Neural cell (in vitro differentiated cells): ENCODE results near the gene MARK1. TPM values are rescaled to one million over a fixed set of nuclear protein-coding genes. Genes with fewer than 3 reads are reported as not detected.

Source experiments
- H2AFZ ChIP-seq: fragments of 200-600, 300-800 bp; sonication (generic), shearing (Covaris generic); 2 replicates; pipeline ENCODE4 v1.6.0; 2014; ENCODE audit warnings: low read depth, mild to moderate bottlenecking, antibody characterized with exemption, low read length, moderate library complexity
- H3F3A ChIP-seq: fragments of 200-600 bp; shearing (Covaris generic); 2 replicates; pipeline ENCODE4 v1.6.1; 2016; ENCODE audit warnings: mild to moderate bottlenecking, moderate library complexity, mixed read lengths, antibody characterized with exemption, low read length; ENCODE audit not compliant: insufficient read depth, poor library complexity, severe bottlenecking
- H3K27ac ChIP-seq: fragments of 200-600, 300-800 bp; sonication (generic), shearing (Covaris generic); 2 replicates; pipeline ENCODE4 v1.5.1; 2014; ENCODE audit warnings: mild to moderate bottlenecking, low read length, moderate library complexity
- H3K27me3 ChIP-seq: fragments of 300-800, 200-600 bp; sonication (generic), shearing (Covaris generic); 2 replicates; pipeline ENCODE4 v1.6.0; 2014; ENCODE audit warnings: mild to moderate bottlenecking, low read depth, low read length, moderate library complexity; ENCODE audit not compliant: insufficient read depth
- H3K36me3 ChIP-seq: fragments of 300-800, 200-600 bp; sonication (generic), shearing (Covaris generic); 2 replicates; pipeline ENCODE4 v1.5.1; 2014; ENCODE audit warnings: mild to moderate bottlenecking, antibody characterized with exemption, low read length, moderate library complexity; ENCODE audit not compliant: insufficient read depth
- H3K4me2 ChIP-seq: fragments of 300-800, 200-600 bp; sonication (generic), shearing (Covaris generic); 2 replicates; pipeline ENCODE4 v1.6.0; 2014; ENCODE audit warnings: mild to moderate bottlenecking, low read length
- H3K4me3 ChIP-seq: fragments of 300-800, 200-600 bp; sonication (generic), shearing (Covaris generic); 2 replicates; pipeline ENCODE4 v1.5.1; 2014; ENCODE audit warnings: mild to moderate bottlenecking, low read length, moderate library complexity
- H3K79me2 ChIP-seq: fragments of 200-600 bp; shearing (Covaris generic); replicated peaks from 2 replicates; pipeline ENCODE4 v1.6.0; 2014; ENCODE audit warnings: mild to moderate bottlenecking, low read length, moderate library complexity; ENCODE audit not compliant: insufficient read depth
- H3K9ac ChIP-seq: fragments of 300-800, 200-600 bp; sonication (generic), shearing (Covaris generic); 2 replicates; pipeline ENCODE4 v1.6.1; 2016; ENCODE audit warnings: mild to moderate bottlenecking, low read length, mixed read lengths
- H3K9me2 ChIP-seq: fragments of 200-600 bp; shearing (Covaris generic); 2 replicates; pipeline ENCODE4 v1.6.1; 2016; ENCODE audit warnings: mild to moderate bottlenecking, low read length, mixed read lengths; ENCODE audit not compliant: insufficient read depth
- H3K9me3 ChIP-seq: fragments of 200-600, 300-800 bp; sonication (generic), shearing (Covaris generic); 2 replicates; pipeline ENCODE4 v1.6.1; 2016; ENCODE audit warnings: mild to moderate bottlenecking, mixed run types, low read length, moderate library complexity, mixed read lengths
- H4K20me1 ChIP-seq: fragments of 200-600 bp; shearing (Covaris generic); 2 replicates; pipeline ENCODE4 v1.6.1; 2016; ENCODE audit warnings: mild to moderate bottlenecking, mixed run types; ENCODE audit not compliant: insufficient read depth
- EP300 ChIP-seq: fragments of 450-650 bp; conservative IDR thresholded peaks from 2 replicates; pipeline ENCODE4 v1.6.1; 2014; ENCODE audit warnings: antibody characterized with exemption, mild to moderate bottlenecking, moderate library complexity; ENCODE audit not compliant: poor library complexity, severe bottlenecking
- EZH2 ChIP-seq: fragments of 200-600, 300-800 bp; shearing (Covaris generic), sonication (generic); IDR thresholded peaks from 2 replicates; pipeline ENCODE4 v1.6.1; 2014; ENCODE audit warnings: antibody characterized with exemption, low read length, borderline replicate concordance, mild to moderate bottlenecking; ENCODE audit not compliant: insufficient read depth, poor library complexity, severe bottlenecking
- MXI1 ChIP-seq: fragments of 450-650 bp; conservative IDR thresholded peaks from 2 replicates; pipeline ENCODE4 v1.6.1; 2014; ENCODE audit warnings: antibody characterized with exemption, mild to moderate bottlenecking; ENCODE audit not compliant: poor library complexity, severe bottlenecking
- POLR2AphosphoS5 ChIP-seq: IDR thresholded peaks from 2 replicates; pipeline ENCODE4 v1.6.1; 2012
- RAD21 ChIP-seq: fragments of 450-650 bp; conservative IDR thresholded peaks from 2 replicates; pipeline ENCODE4 v1.6.1; 2014; ENCODE audit warnings: antibody characterized with exemption, mild to moderate bottlenecking, moderate library complexity
- SMC3 ChIP-seq: fragments of 450-650 bp; conservative IDR thresholded peaks from 2 replicates; pipeline ENCODE4 v1.6.1; 2014; ENCODE audit warnings: antibody characterized with exemption, mild to moderate bottlenecking, moderate library complexity; ENCODE audit not compliant: poor library complexity
- TAF1 ChIP-seq: IDR thresholded peaks from 2 replicates; pipeline ENCODE4 v1.6.1; 2012; ENCODE audit warnings: low read depth
- polyA plus RNA-seq: library from polyadenylated mRNA; depleted of rRNA; stranded (reverse); fragments of >200 nt; gene quantifications from 2 replicates; pipeline ENCODE4 v1.2.3, GENCODE V29; 2014
- TF ChIP-seq, protein P1 (sequence below): fragments of 450-650 bp; IDR thresholded peaks from 2 replicates; pipeline ENCODE4 v1.5.1; 2014; ENCODE audit warnings: antibody characterized with exemption, mild to moderate bottlenecking, moderate library complexity; ENCODE audit not compliant: poor library complexity, severe bottlenecking
- TF ChIP-seq, protein P2 (sequence below): IDR thresholded peaks from 2 replicates; pipeline ENCODE4 v1.6.1; 2012; ENCODE audit warnings: borderline replicate concordance

Gene MARK1
- polyA plus RNA-seq, 1 donor from 2014 or later: 38.6 TPM

DNA sequence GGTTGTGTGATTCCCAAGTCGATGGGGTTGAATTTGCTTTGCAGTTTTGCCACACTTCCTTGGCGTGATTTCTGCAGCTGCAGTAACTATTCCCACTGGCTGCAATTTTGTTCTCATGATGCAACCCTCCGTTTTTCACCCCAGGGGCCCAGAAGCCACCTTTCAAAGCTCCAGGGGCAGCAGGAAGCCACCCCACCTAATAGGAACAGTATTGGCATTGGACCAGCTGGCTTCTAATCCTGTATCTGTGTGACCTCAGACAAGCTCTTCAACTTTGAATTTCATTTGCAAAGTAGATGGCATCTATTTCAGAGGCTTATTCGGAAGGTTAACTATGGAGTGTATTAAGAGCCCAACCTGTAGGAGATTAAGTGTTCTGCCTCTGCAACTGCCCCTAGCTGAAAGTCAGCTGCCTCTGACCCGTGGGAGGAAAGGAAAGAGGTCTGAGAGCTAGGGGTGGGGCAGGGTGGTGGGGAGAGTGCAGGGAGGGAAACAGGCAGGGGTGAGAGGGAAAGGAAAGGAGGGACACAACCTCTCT, 174.9 kb downstream of the MARK1 start:
- Histone ChIP-seq H3K9ac (no peak overlapping the region), H3K4me2 (no peak overlapping the region), H3K27ac (no peak overlapping the region)

DNA sequence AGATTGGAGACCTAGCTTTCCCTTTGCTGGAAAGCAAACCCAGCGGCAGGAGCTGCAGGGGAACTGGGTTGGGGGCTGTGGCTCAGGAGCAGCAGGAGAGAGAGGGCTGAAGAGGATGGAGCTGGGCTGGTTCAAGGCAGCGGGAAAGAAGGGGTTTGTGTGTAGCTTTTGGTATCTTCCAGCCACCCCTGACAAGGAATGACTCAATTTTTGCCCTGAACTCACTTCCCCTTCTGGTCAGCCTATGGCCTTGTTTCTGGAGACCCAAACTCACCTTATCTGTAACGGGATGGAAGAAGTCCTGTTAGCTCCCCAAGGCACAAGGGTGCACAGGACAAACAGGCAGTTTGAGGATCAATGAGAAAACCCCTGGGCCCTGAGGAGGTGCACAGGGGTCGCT, 175.4 kb downstream of the MARK1 start:
- Histone ChIP-seq H4K20me1 (no peaks in the 10 kb centered on the region), H3K9me2 (no peaks in the 10 kb centered on the region), H3F3A (no peaks in the 10 kb centered on the region), H2AFZ (no peak overlapping the region), H3K36me3 (no peaks in the 10 kb centered on the region), H3K79me2 (no peaks in the 10 kb centered on the region), H3K27ac (no peak overlapping the region), H3K4me3 (no peak overlapping the region), H3K4me2 (no peak overlapping the region), H3K27me3 (no peaks in the 10 kb centered on the region), H3K9me3 (no peaks in the 10 kb centered on the region), H3K9ac (no peak overlapping the region)
- TF ChIP-seq SMC3 (no peak), POLR2AphosphoS5 (no peak), MXI1 (no peak), TAF1 (no peak), RAD21 (no peak), EZH2 (no peak)
- TF ChIP-seq, protein P1, sequence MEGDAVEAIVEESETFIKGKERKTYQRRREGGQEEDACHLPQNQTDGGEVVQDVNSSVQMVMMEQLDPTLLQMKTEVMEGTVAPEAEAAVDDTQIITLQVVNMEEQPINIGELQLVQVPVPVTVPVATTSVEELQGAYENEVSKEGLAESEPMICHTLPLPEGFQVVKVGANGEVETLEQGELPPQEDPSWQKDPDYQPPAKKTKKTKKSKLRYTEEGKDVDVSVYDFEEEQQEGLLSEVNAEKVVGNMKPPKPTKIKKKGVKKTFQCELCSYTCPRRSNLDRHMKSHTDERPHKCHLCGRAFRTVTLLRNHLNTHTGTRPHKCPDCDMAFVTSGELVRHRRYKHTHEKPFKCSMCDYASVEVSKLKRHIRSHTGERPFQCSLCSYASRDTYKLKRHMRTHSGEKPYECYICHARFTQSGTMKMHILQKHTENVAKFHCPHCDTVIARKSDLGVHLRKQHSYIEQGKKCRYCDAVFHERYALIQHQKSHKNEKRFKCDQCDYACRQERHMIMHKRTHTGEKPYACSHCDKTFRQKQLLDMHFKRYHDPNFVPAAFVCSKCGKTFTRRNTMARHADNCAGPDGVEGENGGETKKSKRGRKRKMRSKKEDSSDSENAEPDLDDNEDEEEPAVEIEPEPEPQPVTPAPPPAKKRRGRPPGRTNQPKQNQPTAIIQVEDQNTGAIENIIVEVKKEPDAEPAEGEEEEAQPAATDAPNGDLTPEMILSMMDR: no peak
- TF ChIP-seq, protein P2, sequence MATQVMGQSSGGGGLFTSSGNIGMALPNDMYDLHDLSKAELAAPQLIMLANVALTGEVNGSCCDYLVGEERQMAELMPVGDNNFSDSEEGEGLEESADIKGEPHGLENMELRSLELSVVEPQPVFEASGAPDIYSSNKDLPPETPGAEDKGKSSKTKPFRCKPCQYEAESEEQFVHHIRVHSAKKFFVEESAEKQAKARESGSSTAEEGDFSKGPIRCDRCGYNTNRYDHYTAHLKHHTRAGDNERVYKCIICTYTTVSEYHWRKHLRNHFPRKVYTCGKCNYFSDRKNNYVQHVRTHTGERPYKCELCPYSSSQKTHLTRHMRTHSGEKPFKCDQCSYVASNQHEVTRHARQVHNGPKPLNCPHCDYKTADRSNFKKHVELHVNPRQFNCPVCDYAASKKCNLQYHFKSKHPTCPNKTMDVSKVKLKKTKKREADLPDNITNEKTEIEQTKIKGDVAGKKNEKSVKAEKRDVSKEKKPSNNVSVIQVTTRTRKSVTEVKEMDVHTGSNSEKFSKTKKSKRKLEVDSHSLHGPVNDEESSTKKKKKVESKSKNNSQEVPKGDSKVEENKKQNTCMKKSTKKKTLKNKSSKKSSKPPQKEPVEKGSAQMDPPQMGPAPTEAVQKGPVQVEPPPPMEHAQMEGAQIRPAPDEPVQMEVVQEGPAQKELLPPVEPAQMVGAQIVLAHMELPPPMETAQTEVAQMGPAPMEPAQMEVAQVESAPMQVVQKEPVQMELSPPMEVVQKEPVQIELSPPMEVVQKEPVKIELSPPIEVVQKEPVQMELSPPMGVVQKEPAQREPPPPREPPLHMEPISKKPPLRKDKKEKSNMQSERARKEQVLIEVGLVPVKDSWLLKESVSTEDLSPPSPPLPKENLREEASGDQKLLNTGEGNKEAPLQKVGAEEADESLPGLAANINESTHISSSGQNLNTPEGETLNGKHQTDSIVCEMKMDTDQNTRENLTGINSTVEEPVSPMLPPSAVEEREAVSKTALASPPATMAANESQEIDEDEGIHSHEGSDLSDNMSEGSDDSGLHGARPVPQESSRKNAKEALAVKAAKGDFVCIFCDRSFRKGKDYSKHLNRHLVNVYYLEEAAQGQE: no peak

More for the DNA sequence above, 174.9 kb downstream of the MARK1 start:
- H3K9me2 ChIP-seq: no peaks in the 10 kb centered on the region
- H2AFZ ChIP-seq: no peak overlapping the region
- H3F3A ChIP-seq: no peaks in the 10 kb centered on the region
- TF ChIP-seq RAD21 (no peak), TAF1 (no peak), SMC3 (no peak), POLR2AphosphoS5 (no peak), EZH2 (no peak), EP300 (no peak)
- H3K36me3 ChIP-seq: no peaks in the 10 kb centered on the region
- no peaks in the 10 kb centered on the region for H3K27me3 ChIP-seq
- H3K4me3 ChIP-seq: no peak overlapping the region
- H4K20me1 ChIP-seq: no peaks in the 10 kb centered on the region
- no peaks in the 10 kb centered on the region for H3K79me2 ChIP-seq
- no peaks in the 10 kb centered on the region for H3K9me3 ChIP-seq
